GM21381 (cell line): ENCODE results near the gene PTEN.

Source experiments
- ATAC-seq: cut with Tn5 transposase; IDR thresholded peaks from one replicate; pipeline ENCODE4 v1.9.1; 2021; ENCODE audit warnings: mild to moderate bottlenecking, moderate library complexity; ENCODE audit not compliant: unreplicated experiment

The PTEN gene

GRCh38 chr10:87915989-87916388, 52.6 kb downstream of the PTEN start:
- no peak for ATAC-seq

- ATAC-seq, result no peak
These were observed 53.1 kb downstream of the PTEN start for GRCh38 chr10:87916515-87916914.

GRCh38 chr10:87918254-87918859, 54.9 kb downstream of the PTEN start:
- ATAC-seq, result no peak

- no peak for ATAC-seq
These were observed 57.1 kb downstream of the PTEN start for GRCh38 chr10:87920538-87920937.

GRCh38 chr10:87921931-87922688, 58.7 kb downstream of the PTEN start:
- no peak for ATAC-seq

- no peak for ATAC-seq
These were observed 59.8 kb downstream of the PTEN start for GRCh38 chr10:87923233-87923632.

- no peak for ATAC-seq
These were observed 62.1 kb downstream of the PTEN start for GRCh38 chr10:87925570-87925969.

GRCh38 chr10:87927091-87927490, 63.7 kb downstream of the PTEN start:
- no peak for ATAC-seq

- no peak for ATAC-seq
These were observed 65.6 kb downstream of the PTEN start for GRCh38 chr10:87928996-87929395.

- ATAC-seq, result no peak
These were observed 66.7 kb downstream of the PTEN start for GRCh38 chr10:87930141-87930540.

GRCh38 chr10:87930934-87931835, 67.8 kb downstream of the PTEN start:
- no peak for ATAC-seq

- ATAC-seq, result no peak
These were observed 68.4 kb downstream of the PTEN start for GRCh38 chr10:87931836-87932230.

GRCh38 chr10:87935290-87936141, 72.1 kb downstream of the PTEN start:
- ATAC-seq, result no peak

GRCh38 chr10:87940210-87940609, 76.8 kb downstream of the PTEN start:
- no peak for ATAC-seq

GRCh38 chr10:87942884-87943527, 79.6 kb downstream of the PTEN start:
- no peak for ATAC-seq

GRCh38 chr10:87945984-87946383, 82.6 kb downstream of the PTEN start:
- no peak for ATAC-seq

GRCh38 chr10:87952612-87953011, 89.2 kb downstream of the PTEN start:
- ATAC-seq, result no peak

- no peak for ATAC-seq
These were observed 92.6 kb downstream of the PTEN start for GRCh38 chr10:87956055-87956454.

- no peak for ATAC-seq
These were observed 94.3 kb downstream of the PTEN start for GRCh38 chr10:87957702-87958101.

GRCh38 chr10:87960230-87960629, 96.8 kb downstream of the PTEN start:
- no peak for ATAC-seq
